NCI-H2196 (cell line): ENCODE measurements around the gene HSDL2.
A peak's percentile ranks its signal among the peaks of the same experiment; 100 is the strongest.

Experiments used
- DNase-seq: peaks from one replicate; lab custom pipeline; 2025; ENCODE audit not compliant: unreplicated experiment; lab: John Stamatoyannopoulos, UW

HSDL2 gene

DNA sequence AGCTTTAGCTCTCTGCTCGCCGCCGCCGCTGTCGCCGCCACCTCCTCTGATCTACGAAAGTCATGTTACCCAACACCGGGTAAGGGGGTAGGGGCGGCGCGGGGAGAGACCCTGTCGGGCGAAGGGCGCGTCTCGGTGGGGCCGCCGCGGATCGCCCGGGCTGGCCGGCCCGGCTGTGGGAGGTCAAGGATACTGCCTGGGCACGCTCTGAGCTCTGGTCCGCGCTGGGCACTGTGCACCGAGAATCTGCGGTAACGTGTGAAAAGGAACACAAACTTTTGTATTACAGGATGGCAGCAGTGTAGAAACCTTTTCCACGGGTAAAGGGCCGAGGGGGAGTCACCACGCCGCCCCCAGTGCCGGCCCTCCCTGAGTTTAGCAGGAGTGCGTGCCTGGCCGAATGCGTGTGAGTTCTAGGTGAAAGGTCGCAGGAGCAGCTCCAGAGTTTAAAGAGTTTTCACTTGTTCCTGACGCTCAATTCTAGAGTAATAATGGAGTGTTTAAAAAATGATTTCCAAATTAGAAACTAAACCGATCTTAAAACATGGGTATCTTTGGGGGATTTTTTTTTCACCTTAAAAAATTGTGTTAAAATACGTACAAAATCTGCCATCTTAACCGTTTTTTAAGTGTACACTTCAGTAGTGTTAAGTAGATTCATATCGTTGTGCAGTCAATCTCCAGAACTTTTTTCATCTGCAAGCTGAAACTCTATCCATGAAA, at the start of gene HSDL2:
TSS of gene HSDL2 (plus strand) at position 7 of the 723 bp plus-strand sequence. CDS start at position 63, 56 bp downstream.
- no peak for DNase-seq

DNA sequence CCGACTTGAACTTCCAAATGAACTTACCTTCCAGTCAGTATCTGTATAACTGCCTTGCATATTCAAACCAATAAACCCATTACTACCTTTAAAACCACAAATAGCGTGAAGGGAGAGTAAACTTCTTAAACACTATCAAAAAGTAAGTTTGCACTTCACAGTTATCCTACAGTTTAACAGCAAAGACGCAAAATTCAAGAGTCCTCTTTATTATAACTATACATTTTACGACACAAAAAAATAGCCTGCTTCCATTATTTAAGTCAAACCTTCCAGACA, 48.3 kb upstream of the HSDL2 start:
- no peak for DNase-seq

DNA sequence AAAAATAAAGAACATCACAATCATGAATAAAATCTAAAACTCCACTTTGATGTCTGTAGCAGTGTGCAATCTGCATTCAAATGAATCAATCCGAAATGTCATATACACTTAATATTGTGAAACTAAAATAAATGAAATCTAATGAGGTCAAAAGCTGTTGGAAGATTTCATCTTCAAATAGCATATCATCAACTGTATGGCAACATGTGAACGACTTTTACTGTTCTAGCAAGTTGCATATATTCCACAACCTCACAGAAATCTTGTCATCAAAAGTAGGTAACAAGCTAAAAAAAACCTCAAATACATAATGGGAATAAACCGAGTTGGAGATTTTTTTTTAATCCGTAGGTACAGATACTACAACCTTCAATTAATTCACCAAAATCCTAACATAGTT, 47.7 kb upstream of the HSDL2 start:
- DNase-seq = no peak

DNA sequence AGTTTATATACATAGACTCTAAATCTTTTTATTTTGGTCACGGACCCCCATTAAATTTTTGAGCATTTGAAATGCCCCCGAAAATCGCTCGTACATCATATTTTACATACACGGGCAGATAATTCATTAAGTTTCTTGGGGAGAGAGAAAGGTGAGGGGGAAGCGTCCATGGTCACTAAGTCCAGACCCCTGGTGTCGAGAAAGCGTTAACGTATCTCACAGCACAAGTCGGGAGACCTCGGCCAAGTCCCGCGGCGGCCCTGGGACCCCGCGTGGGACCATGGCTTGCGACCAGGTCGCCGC, 47.3 kb upstream of the HSDL2 start:
- no peak for DNase-seq

- peak; percentile 56 for DNase-seq
Measured at GRCh38 chr9:112332977-112333638, 46.8 kb upstream of the HSDL2 start, which contains the start of gene PTBP3. TSS of gene PTBP3 (minus strand) at chr9:112333619. CDS start at chr9:112297865, 35,754 bp downstream.

DNA sequence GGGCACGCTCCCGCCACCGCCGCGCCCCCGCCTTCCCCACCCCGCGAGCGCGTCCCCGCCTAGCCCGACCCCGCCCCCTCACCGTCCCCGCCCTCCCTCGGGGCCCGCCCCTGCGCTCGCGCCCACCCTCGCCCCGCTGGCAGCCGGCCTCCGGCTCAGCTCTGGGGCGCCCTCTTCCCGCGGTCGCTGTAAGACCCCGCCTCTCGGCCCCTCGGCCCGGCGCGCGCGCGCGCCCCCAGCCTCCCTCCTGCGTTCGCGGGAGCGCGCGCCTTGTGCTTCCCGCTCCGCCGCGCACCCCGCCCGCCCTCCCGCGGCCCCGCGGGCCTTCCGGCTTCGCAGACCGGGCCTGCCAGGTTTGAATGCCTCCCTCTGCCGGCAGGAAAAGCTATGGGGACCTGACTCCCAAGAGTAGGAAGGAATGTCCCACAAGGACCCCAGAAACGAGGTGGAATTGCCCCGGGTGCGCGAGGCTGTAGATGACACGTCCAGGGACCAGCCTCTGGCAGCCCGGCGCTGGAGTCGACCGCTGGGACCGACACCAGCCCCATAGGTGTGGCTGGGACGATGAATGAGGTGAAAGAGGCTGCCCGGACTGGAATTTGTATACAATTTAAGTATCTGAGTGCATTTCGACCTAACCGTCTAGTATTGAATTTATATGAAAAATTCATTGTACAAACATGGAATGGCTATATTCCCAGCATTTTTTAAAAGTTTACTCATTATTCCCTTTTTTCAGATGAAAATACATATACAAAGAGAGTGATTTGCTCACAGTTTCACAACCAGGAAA, 46.1 kb upstream of the HSDL2 start:
- DNase-seq = peak; percentile 97

DNA sequence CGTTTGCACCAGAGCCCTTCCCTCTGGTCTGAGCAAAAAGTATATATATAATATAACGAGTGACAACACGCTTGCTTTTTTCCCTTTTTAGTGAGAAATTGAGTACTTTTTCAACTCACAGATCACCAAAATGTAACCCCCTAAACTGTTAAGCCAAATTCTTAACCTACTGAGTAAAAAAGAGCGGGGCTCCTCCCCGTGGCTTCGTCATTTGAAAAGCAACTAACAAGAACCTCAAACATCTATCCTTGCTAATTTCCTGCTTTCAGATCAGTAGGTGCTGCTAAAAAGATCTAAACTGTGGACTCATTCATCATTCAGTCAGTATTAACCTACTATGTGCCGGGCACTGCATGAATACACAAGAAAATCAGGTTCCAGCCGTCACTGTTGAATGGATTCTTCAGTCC, 45.5 kb upstream of the HSDL2 start:
- peak; percentile 38 for DNase-seq

DNA sequence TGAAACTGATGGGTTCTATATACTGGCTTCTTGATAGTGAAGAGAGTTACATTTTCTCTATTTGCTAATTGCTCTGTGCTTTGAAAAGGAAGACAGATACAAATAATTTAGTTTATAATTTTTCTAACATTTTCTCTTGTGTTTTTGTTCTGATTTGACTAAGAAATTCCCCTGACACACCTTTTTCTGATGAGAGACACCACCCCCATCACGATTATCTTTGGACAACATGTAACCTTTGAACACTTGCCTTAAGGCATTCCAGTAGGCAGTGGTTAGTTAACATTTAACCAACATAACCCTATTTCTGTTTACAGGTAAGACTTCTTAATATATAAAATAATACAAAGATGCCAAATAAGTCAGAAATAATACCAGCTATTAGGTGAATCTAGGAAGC, 42.4 kb upstream of the HSDL2 start:
- no peak for DNase-seq

- no peak for DNase-seq
Measured at GRCh38 chr9:112338561-112338960, 41.3 kb upstream of the HSDL2 start.

DNA sequence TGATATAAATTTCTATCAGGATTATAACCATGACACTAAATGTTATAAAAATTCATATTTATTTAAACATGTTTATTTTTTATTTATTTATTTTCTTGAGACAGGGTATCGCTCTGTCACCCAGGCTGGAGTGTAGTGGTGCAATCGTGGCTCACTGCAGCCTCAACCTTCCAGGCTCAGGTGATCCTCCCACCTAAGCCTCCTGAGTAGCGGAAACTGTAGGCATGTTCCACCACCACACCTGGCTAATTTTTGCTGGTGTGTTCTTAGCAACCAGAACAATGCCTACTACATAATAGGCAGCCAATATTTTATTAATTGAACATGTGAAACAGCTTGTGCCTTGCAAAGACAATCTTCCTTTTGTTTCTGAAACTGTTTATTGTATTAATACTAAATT, 40.0 kb upstream of the HSDL2 start:
- no peak for DNase-seq

DNA sequence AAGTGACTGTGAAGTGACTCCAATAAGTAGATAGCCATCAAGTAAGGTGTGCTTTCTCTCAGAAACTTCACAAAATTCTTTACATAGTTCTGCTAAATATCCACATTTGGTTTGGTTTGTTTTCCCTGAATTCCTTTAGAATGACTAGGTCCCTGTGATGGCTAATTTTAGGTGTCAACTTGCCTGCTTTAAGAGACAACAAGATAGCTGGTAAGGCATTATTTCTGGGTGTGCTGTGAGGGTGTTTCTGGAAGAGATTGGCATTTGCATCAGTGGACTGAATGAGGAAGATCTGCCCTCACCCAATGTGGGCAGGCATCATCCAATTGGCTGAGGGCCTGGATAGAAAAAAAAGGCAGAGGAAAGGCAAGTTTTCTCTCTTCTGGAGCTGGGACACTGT, 38.2 kb upstream of the HSDL2 start:
- DNase-seq = no peak

DNA sequence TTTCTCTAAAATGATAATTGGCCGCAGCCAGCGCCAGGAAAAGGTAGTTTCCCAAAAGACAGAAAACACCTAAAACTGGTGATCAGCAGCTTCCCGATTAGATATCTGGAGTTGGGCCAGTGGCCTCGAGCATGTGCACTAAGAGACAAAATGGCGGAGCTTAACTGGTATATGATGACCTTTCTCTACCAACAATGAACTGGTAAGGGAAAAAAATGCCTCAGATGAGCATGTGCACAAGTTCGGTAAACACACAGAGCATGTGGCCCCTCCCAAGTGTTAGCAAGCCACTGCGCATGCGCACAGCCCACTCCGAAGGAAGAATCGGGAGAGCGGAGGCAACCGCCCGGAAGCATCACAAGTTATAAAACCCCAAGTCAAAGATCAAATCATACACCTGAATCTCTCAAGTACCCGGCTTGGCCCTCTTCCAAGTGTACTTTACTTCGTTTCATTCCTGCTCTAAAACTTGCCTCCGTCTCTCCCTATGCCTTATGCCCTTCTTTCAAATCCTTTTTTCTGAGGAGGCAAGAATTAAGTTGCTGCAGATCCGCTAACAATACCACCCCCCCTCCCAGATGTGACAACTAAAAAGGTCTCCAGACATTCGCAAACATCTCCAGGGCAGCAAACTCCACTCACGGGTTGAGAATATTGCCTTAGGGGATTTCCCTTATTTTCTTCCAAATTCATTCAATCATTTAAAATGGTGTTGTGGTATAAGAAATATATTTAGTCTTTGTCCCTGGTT, 31.5 kb upstream of the HSDL2 start:
- DNase-seq = no peak

GRCh38 chr9:112349008-112349333, 30.9 kb upstream of the HSDL2 start:
- no peak for DNase-seq

DNA sequence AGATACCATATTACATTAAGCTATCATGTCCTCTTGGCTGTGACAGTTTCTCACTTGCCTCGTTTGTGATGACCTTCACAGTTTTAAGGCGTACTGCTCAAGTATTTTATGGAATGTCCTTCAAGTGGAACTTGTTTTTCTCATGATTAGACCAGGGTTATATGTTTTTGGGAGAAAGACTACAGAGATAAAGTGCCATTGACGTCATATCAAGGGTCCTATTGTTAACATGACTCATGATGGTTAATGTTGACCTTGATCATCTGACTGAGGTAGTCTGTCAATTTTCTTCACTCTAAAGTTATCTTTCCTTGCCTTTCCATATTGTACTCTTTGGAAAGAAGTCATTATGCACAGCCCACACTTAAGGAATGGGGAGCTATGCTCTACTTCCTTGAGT, 28.7 kb upstream of the HSDL2 start:
- DNase-seq = no peak

- no peak for DNase-seq
Measured at GRCh38 chr9:112352209-112352608, 27.7 kb upstream of the HSDL2 start.

GRCh38 chr9:112354081-112354743, 25.7 kb upstream of the HSDL2 start:
- DNase-seq = no peak

DNA sequence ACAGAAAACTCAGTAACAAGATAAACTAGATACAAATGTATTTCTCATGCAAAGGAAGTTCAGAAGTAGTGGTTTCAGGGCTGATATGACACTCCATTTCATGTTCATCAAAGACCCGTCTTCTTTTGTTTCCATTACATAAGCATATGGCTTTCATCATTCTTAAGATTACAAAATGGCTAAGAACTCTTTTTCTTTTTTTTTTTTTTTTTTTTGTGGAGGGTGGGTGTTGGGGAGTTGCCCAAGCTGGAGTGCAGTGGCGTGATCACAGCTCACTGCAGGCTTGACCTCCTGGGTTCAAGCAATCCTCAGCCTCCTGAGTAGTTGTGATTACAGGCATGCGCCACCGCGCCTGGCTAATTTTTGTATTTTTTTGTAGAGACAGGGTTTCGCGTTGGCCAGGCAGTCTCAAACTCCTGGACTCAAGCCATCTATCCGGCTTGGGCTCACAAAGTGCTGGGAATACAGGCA, 24.4 kb upstream of the HSDL2 start:
- no peak for DNase-seq

DNA sequence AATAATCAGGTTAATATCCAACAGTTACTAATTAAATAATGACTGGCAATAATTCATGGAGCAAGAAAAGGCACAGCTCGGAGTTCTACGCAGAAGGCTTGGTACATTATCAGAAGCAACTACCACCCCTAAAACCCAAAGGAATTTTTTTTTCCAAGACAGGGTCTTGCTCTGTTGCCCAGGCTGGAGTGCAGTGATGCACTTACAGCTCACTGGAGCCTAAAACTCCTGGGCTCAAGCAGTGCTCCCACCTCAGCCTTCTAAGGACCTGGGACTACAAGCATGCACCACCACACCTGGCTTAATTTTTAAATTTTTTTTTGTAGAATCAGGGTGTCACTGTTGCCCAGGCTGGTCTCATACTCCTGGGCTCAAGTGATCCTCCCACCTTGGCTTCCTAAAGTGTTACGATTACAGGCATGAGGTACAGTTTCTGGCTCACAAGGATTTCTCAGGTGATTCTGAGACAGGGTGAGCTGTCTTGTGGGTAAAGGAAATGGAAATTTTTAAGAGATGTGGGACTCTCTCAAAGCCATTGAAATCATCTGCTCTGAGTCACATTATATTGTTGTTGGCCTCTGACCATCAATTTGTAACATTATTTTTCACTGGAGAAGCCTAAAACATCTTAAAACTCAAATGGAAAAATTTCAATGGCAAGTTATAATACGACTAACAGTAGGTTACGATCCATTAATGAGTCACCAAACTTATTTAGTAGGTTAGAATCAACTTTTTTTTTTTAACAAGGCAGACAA, 19.7 kb upstream of the HSDL2 start:
- DNase-seq = no peak

GRCh38 chr9:112361601-112362000, 18.3 kb upstream of the HSDL2 start:
- DNase-seq = peak; percentile 66

- no peak for DNase-seq
Measured at GRCh38 chr9:112364761-112365160, 15.1 kb upstream of the HSDL2 start.
